K562 treated with DMSO at 1 percent for 4 hours (cell line): ENCODE data around the gene FRK. TPM values are rescaled to one million over a fixed set of nuclear protein-coding genes. Genes with fewer than 3 reads are reported as not detected.

Source experiments
- total RNA-seq: library from RNA; unstranded; fragments of 300-600 nt; gene quantifications from 2 replicates; pipeline ENCODE4 v1.2.3, GENCODE V29; 2022; ENCODE audit not compliant: insufficient read depth

FRK gene
- total RNA-seq, result 0.23 and 0.27 TPM in 2 replicates

GRCh38 chr6:116060572-116061283 lies at the start of gene FRK:
FRK (minus strand) TSS chr6:116060891; CDS start chr6:116060311, 580 bp downstream.

GRCh38 chr6:116100419-116101301 lies 40.0 kb upstream of the FRK start, which contains the start of gene NT5DC1:
NT5DC1 (plus strand) TSS chr6:116100853; CDS start chr6:116100931, 78 bp downstream.

Other genes with a start within 250 kb of the FRK start
- 21.5 and 24.5 TPM in 2 replicates for gene NT5DC1, start 40.0 kb upstream of the FRK start, total RNA-seq
- not detected in 2 replicates for gene COL10A1, start 65.2 kb upstream of the FRK start, total RNA-seq
- 6.2 and 7.3 TPM in 2 replicates for gene TSPYL4, start 193.2 kb upstream of the FRK start, total RNA-seq
- gene TSPYL1, start 219.0 kb upstream of the FRK start, total RNA-seq, result 25.2 and 32.8 TPM in 2 replicates